Activated CD8-positive, alpha-beta T cell treated with anti-CD3 and anti-CD28 coated beads, Interleukin-2, amount 10 ng/mL, durations not matched to agents 7 days and 5 days (primary cell): ENCODE results near the gene PNMT. TPM values are rescaled to one million over a fixed set of nuclear protein-coding genes. Genes with fewer than 3 reads are reported as not detected.

Source experiments
- ATAC-seq: fragments of 150-1000 bp; cut with Tn5 transposase; one replicate; pipeline ENCODE4 v1.10.0; 2021; ENCODE audit warnings: moderate library complexity
- CTCF ChIA-PET: fragments of 350-600 bp; sonication (Branson Sonifier 250); formaldehyde crosslinking; loops from one replicate; lab custom pipeline; 2021; ENCODE audit warnings: antibody characterized with exemption; lab: Charles Lee
- POLR2A ChIA-PET: fragments of 350-600 bp; sonication (Branson Sonifier 250); formaldehyde crosslinking; loops from one replicate; lab custom pipeline; 2021; ENCODE audit warnings: antibody characterized with exemption; lab: Charles Lee
- DNase-seq: peaks from one replicate; pipeline ENCODE4 v3.0.0-alpha.2; 2020
- H3K27ac Mint-ChIP-seq: one replicate; pipeline ENCODE4 v1.8.0; 2021; ENCODE audit warnings: mild to moderate bottlenecking, mixed read lengths
- H3K27me3 Mint-ChIP-seq: one replicate; pipeline ENCODE4 v1.8.0; 2021; ENCODE audit warnings: low read depth, mixed read lengths
- H3K36me3 Mint-ChIP-seq: one replicate; pipeline ENCODE4 v1.8.0; 2021; ENCODE audit warnings: low read depth, mixed read lengths
- H3K4me1 Mint-ChIP-seq: one replicate; pipeline ENCODE4 v1.8.0; 2021; ENCODE audit warnings: low read depth, mixed read lengths
- H3K4me3 Mint-ChIP-seq: one replicate; pipeline ENCODE4 v1.8.0; 2021; ENCODE audit warnings: mild to moderate bottlenecking, mixed read lengths
- H3K9me3 Mint-ChIP-seq: one replicate; pipeline ENCODE4 v1.8.0; 2022; ENCODE audit warnings: mixed read lengths; ENCODE audit not compliant: insufficient read depth
- total RNA-seq, 2 experiments: library from RNA; stranded (reverse); gene quantifications; one replicate each; pipeline ENCODE4 v1.2.3, GENCODE V29; 2021

Gene PNMT
- total RNA-seq, 2 experiments from 2014 or later = not detected

GRCh38 chr17:39672522-39673334 lies 4.5 kb downstream of the PNMT start:
- no peak for ATAC-seq
- POLR2A ChIA-PET = interaction anchor here (3.3 kb wide), 1 partner anchor 16 kb away, joined by 12 read pairs; the partner anchor contains the start of gene PGAP3
- no peaks in the 10 kb centered on the region for H3K9me3 Mint-ChIP-seq
- DNase-seq = no peak
- H3K27ac Mint-ChIP-seq = no peak overlapping the region
- CTCF ChIA-PET = interaction anchor here (0.8 to 13.7 kb wide), 7 partner anchors 11 to 308 kb away, joined by 3 to 195 read pairs (median 6); partner anchors contain the start of gene PSMD3
- H3K36me3 Mint-ChIP-seq = no peaks in the 10 kb centered on the region
- peaks cover 35% of the 10 kb centered on the region for H3K4me1 Mint-ChIP-seq
- H3K27me3 Mint-ChIP-seq = peaks cover 18% of the 10 kb centered on the region
- no peak overlapping the region for H3K4me3 Mint-ChIP-seq

GRCh38 chr17:39673335-39674081 lies 5.3 kb downstream of the PNMT start:
- H3K4me1 Mint-ChIP-seq = peaks cover 40% of the 10 kb centered on the region
- DNase-seq (no peak), ATAC-seq (no peak)
- POLR2A ChIA-PET = interaction anchor here (3.3 kb wide), 1 partner anchor 15 kb away, joined by 12 read pairs; the partner anchor contains the start of gene PGAP3
- no peaks in the 10 kb centered on the region for H3K9me3 Mint-ChIP-seq
- no peak overlapping the region for H3K4me3 Mint-ChIP-seq
- no peak overlapping the region for H3K27ac Mint-ChIP-seq
- H3K27me3 Mint-ChIP-seq = peaks cover 16% of the 10 kb centered on the region
- CTCF ChIA-PET = interaction anchor here (2.0 to 13.7 kb wide), 3 partner anchors 20 to 307 kb away, joined by 4 to 195 read pairs (median 22); partner anchors contain the start of gene PSMD3
- H3K36me3 Mint-ChIP-seq = peaks cover 1% of the 10 kb centered on the region

GRCh38 chr17:39674179-39674578 lies 5.9 kb downstream of the PNMT start:
- ChIA-PET POLR2A (interaction anchor here (0.8 kb wide), 1 partner anchor 8 kb away, joined by 3 read pairs; no protein-coding TSS in a partner anchor), CTCF (interaction anchor here (3.3 to 13.7 kb wide), 2 partner anchors 20 to 52 kb away, joined by 18 to 195 read pairs; no protein-coding TSS in a partner anchor)
- Mint-ChIP-seq H3K36me3 (peaks cover 3% of the 10 kb centered on the region), H3K4me3 (no peak overlapping the region), H3K27me3 (peaks cover 13% of the 10 kb centered on the region), H3K4me1 (peaks cover 44% of the 10 kb centered on the region), H3K9me3 (no peaks in the 10 kb centered on the region), H3K27ac (no peak overlapping the region)
- ATAC-seq (no peak), DNase-seq (no peak)

- CTCF ChIA-PET = interaction anchor here (1.9 to 13.7 kb wide), 5 partner anchors 21 to 79 kb away, joined by 8 to 195 read pairs (median 13); partner anchors contain the start of gene MIEN1
- Mint-ChIP-seq H3K27me3 (peaks cover 8% of the 10 kb centered on the region), H3K27ac (peak overlapping the region; percentile 87), H3K4me1 (peaks cover 51% of the 10 kb centered on the region), H3K36me3 (peaks cover 5% of the 10 kb centered on the region), H3K9me3 (no peaks in the 10 kb centered on the region), H3K4me3 (no peak overlapping the region)
- POLR2A ChIA-PET = interaction anchor here (0.8 to 1.8 kb wide), 4 partner anchors 8 to 214 kb away, joined by 3 to 6 read pairs (median 4); partner anchors contain the start of gene CDK12
- DNase-seq (no peak), ATAC-seq (no peak)
Observed at GRCh38 chr17:39674702-39675389, 6.6 kb downstream of the PNMT start.

GRCh38 chr17:39675390-39676082 lies 7.3 kb downstream of the PNMT start:
- H3K36me3 Mint-ChIP-seq = peaks cover 8% of the 10 kb centered on the region
- H3K9me3 Mint-ChIP-seq = no peaks in the 10 kb centered on the region
- H3K4me1 Mint-ChIP-seq = peaks cover 58% of the 10 kb centered on the region
- ATAC-seq (no peak), DNase-seq (no peak)
- ChIA-PET CTCF (interaction anchor here (1.2 to 13.7 kb wide), 6 partner anchors 12 to 78 kb away, joined by 4 to 195 read pairs (median 10); partner anchors contain the start of genes MIEN1 and PGAP3), POLR2A (interaction anchor here (1.0 to 4.9 kb wide), 4 partner anchors 8 to 214 kb away, joined by 4 to 32 read pairs (median 6); partner anchors contain the start of genes CDK12 and PGAP3)
- H3K27ac Mint-ChIP-seq = peak overlapping the region; percentile 87
- no peak overlapping the region for H3K4me3 Mint-ChIP-seq
- peaks cover 6% of the 10 kb centered on the region for H3K27me3 Mint-ChIP-seq

GRCh38 chr17:39676198-39676819 lies 8.1 kb downstream of the PNMT start:
- no peaks in the 10 kb centered on the region for H3K9me3 Mint-ChIP-seq
- DNase-seq (peak; percentile 80), ATAC-seq (peak; percentile 76)
- peaks cover 3% of the 10 kb centered on the region for H3K27me3 Mint-ChIP-seq
- peaks cover 63% of the 10 kb centered on the region for H3K4me1 Mint-ChIP-seq
- POLR2A ChIA-PET = interaction anchor here (1.1 to 4.9 kb wide), 4 partner anchors 8 to 12 kb away, joined by 4 to 32 read pairs (median 6); partner anchors contain the start of genes PGAP3 and PNMT
- peaks cover 12% of the 10 kb centered on the region for H3K36me3 Mint-ChIP-seq
- CTCF ChIA-PET = interaction anchor here (1.2 to 13.7 kb wide), 7 partner anchors 8 to 77 kb away, joined by 4 to 195 read pairs (median 8); partner anchors contain the start of genes MIEN1, PGAP3 and PNMT
- peak overlapping the region; percentile 87 for H3K27ac Mint-ChIP-seq
- H3K4me3 Mint-ChIP-seq = no peak overlapping the region

- CTCF ChIA-PET = interaction anchor here (1.8 to 13.7 kb wide), 4 partner anchors 8 to 55 kb away, joined by 6 to 195 read pairs (median 12); partner anchors contain the start of genes MIEN1 and PNMT
- no peak overlapping the region for H3K4me3 Mint-ChIP-seq
- H3K4me1 Mint-ChIP-seq = peaks cover 59% of the 10 kb centered on the region
- peaks cover 12% of the 10 kb centered on the region for H3K36me3 Mint-ChIP-seq
- POLR2A ChIA-PET = interaction anchor here (2.0 to 4.9 kb wide), 2 partner anchors 9 to 11 kb away, joined by 7 to 32 read pairs; partner anchors contain the start of genes PGAP3 and PNMT
- no peaks in the 10 kb centered on the region for H3K9me3 Mint-ChIP-seq
- no peaks in the 10 kb centered on the region for H3K27me3 Mint-ChIP-seq
- DNase-seq (no peak), ATAC-seq (no peak)
- peak overlapping the region; percentile 87 for H3K27ac Mint-ChIP-seq
Observed at GRCh38 chr17:39677072-39677471, 8.8 kb downstream of the PNMT start.

- H3K4me3 Mint-ChIP-seq = no peak overlapping the region
- no peaks in the 10 kb centered on the region for H3K27me3 Mint-ChIP-seq
- H3K9me3 Mint-ChIP-seq = no peaks in the 10 kb centered on the region
- H3K27ac Mint-ChIP-seq = peak overlapping the region; percentile 91
- DNase-seq = no peak
- ChIA-PET POLR2A (interaction anchor here (1.0 to 4.9 kb wide), 4 partner anchors 9 to 52 kb away, joined by 5 to 32 read pairs (median 10); partner anchors contain the start of genes MIEN1, PGAP3 and PNMT), CTCF (interaction anchor here (1.0 to 13.7 kb wide), 5 partner anchors 9 to 55 kb away, joined by 3 to 195 read pairs (median 7); partner anchors contain the start of genes MIEN1 and PNMT)
- peaks cover 59% of the 10 kb centered on the region for H3K4me1 Mint-ChIP-seq
- peaks cover 12% of the 10 kb centered on the region for H3K36me3 Mint-ChIP-seq
- no peak for ATAC-seq
Observed at GRCh38 chr17:39677542-39678339, 9.5 kb downstream of the PNMT start.
